Measurements from ENCODE around the gene GZMA.
A peak's percentile ranks its signal among the peaks of the same experiment; 100 is the strongest.
"Not testable (repeated sequence)": the region's sequence is repeated elsewhere in the genome, so short reads cannot be mapped to it uniquely, and the experiment has no call there.

Gene GZMA

GRCh38 chr5:55102348-55102747, at the start of gene GZMA:
TSS of gene GZMA (plus strand) at chr5:55102646. CDS start at chr5:55102683, 37 bp downstream.
- peak; percentile 45 for DNase-seq

GRCh38 chr5:55055183-55055582, 47.3 kb upstream of the GZMA start:
- no peak for DNase-seq

- DNase-seq, result peak; percentile 57
Observed at GRCh38 chr5:55062039-55062779, 40.2 kb upstream of the GZMA start.

- DNase-seq, result no peak
Observed at GRCh38 chr5:55063220-55063863, 39.1 kb upstream of the GZMA start.

- no peak for DNase-seq
Observed at GRCh38 chr5:55063899-55064298, 38.5 kb upstream of the GZMA start.

- no peak for DNase-seq
Observed at GRCh38 chr5:55064523-55064922, 37.9 kb upstream of the GZMA start.

- DNase-seq, result no peak
Observed at GRCh38 chr5:55066277-55066676, 36.2 kb upstream of the GZMA start.

GRCh38 chr5:55070968-55071367, 31.5 kb upstream of the GZMA start:
- DNase-seq, result no peak

GRCh38 chr5:55071413-55071812, 31.0 kb upstream of the GZMA start:
- DNase-seq, result no peak

- DNase-seq, result peak; percentile 55
Observed at GRCh38 chr5:55072666-55073065, 29.8 kb upstream of the GZMA start.

- DNase-seq, result no peak
Observed at GRCh38 chr5:55073211-55073610, 29.2 kb upstream of the GZMA start.

GRCh38 chr5:55081541-55081940, 20.9 kb upstream of the GZMA start:
- no peak for DNase-seq

- not testable (repeated sequence) for DNase-seq
Observed at GRCh38 chr5:55089301-55089700, 13.1 kb upstream of the GZMA start.

GRCh38 chr5:55091011-55091410, 11.4 kb upstream of the GZMA start:
- DNase-seq, result not testable (repeated sequence)

- peak; percentile 42 for DNase-seq
Observed at GRCh38 chr5:55096182-55096581, 6.3 kb upstream of the GZMA start.

- peak; percentile 75 for DNase-seq
Observed at GRCh38 chr5:55096861-55097260, 5.6 kb upstream of the GZMA start.

GRCh38 chr5:55101148-55101547, 1.3 kb upstream of the GZMA start:
- DNase-seq, result peak; percentile 34

GRCh38 chr5:55101556-55102276, 730 bp upstream of the GZMA start:
- DNase-seq, result peak; percentile 49

- DNase-seq, result peak; percentile 33
Observed at GRCh38 chr5:55104036-55104772, 1.8 kb downstream of the GZMA start.

GRCh38 chr5:55104946-55105701, 2.7 kb downstream of the GZMA start:
- DNase-seq, result peak; percentile 20

- not testable (repeated sequence) for DNase-seq
Observed at GRCh38 chr5:55105976-55106375, 3.5 kb downstream of the GZMA start.

GRCh38 chr5:55108661-55109060, 6.2 kb downstream of the GZMA start:
- DNase-seq, result no peak

Data from CD4-positive, alpha-beta T cell treated with Interleukin-4 for 4 hours (primary cell).